ENCODE data around the gene SHMT2.

Gene SHMT2

DNA sequence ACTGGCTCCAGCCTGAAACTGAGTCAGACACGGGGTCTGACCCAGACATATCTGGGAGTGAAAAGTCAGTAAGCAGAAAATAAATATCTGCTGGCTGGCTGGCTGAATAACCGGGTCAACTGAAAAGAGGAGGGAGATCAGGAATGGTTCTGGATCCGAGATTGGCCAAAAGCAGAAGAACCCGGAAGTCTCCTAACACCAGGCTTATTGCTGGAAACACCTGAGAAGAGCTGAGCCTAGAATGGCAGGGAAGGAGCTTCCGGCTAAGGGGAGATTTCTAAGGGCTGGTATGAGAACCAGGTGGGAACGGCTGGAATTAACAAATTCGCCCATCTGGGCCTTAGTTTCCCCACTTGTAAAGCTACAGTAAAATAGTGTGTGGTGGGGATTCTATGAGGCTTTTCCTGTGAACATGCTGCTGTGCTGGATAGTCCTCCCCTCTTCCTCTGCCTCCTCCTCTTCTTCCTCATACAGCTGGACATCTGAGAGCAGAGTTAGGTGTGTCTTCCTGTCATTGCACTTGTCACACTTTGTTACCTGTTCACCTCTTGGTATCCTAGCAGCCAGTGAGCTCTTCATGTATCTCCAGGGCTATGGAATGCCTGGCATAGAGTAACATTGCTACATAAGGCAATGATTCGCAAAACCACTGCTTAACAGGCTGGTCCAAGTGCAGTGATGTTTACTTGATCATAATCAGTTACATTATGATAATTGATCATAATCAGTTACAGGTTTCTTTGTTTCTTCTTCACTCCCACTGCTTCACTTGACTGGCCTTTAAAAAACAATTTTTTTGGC lies 2.0 kb upstream of the SHMT2 start:
- no peak for DNase-seq (ENCODE audit: low read depth)

DNA sequence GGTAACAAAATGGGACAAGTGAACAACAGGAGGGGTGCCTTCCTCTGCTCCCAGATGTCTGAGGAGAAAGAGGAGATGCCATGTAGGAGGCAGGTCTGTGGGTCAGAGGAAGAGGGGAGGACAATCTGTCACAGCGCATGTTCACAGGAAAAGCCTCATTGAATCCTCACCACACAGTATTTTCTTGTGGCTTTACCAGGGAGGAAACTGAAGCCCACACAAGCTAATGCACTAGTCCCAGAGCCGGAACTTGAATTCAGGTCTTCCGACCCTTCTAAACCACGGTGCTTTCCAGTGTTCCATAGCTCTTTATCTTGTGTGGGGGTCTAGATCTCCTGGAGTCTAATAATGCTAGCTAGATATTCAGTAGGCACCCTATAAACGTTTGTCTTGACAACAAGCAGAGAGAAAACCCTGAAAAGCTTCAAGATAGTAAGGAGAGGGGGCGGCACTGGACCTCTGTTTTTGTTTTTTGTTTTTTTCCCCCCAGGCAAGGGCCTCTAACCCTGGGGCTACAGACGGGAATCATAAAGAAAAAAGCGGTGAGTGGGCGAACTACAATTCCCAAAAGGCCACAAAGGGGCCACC lies 371 bp upstream of the SHMT2 start:
- DNase-seq (ENCODE audit: low read depth) = no peak

DNA sequence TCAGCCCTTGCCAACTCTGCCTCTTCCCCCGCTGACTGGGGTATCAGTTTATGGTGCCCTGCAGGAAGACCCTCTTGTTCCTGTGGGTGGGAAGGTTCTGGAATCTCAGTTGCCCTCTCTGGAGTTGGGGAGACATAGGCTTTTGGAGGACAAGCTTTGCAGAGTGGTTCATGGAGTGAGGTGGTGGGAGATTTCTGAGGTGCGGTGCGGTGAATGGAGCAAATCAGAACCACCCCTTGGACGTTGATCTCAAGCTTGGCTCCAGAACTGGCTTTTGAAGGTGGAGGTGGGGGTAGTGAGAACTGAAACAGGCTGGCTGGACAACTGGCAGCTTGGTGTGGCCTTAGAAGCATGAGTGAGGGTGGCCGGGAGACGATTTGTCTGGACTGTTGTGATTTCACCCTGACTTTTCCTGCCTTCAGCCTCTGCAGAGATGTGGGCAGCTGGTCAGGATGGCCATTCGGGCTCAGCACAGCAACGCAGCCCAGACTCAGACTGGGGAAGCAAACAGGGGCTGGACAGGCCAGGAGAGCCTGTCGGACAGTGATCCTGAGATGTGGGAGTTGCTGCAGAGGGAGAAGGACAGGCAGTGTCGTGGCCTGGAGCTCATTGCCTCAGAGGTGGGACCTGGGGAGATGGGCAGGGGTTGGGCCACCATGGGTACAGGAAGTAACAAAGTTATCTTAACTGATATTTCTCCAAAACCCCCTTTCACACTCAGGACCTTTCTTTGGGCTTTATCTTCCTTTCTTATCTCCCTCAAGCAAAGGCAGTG lies 1.1 kb downstream of the SHMT2 start:
- DNase-seq (ENCODE audit: low read depth) = no peak

DNA sequence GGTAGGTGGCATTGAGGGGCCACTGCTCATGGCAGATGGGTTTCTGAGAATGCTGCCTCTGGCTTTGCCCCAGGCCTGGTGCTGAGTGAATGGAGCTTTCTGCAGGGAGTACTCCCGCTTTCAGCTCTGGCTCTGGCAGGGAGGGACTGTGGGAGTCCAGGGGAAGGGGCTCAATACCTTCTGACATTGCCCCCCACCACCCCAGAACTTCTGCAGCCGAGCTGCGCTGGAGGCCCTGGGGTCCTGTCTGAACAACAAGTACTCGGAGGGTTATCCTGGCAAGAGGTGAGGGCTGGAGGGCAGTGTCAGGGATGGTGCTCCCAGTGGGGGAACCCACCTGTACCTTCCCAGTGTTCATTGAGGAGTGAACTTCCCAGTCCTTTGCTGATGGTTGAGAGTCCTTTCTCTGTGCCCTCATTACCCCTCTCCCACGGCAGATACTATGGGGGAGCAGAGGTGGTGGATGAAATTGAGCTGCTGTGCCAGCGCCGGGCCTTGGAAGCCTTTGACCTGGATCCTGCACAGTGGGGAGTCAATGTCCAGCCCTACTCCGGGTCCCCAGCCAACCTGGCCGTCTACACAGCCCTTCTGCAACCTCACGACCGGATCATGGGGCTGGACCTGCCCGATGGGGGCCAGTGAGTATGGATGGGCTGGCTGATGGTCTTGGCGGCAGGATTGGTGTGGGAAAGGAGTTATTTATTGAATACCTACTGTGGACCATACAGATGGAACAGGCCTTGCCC lies 1.9 kb downstream of the SHMT2 start:
- DNase-seq (ENCODE audit: low read depth) = no peak

DNA sequence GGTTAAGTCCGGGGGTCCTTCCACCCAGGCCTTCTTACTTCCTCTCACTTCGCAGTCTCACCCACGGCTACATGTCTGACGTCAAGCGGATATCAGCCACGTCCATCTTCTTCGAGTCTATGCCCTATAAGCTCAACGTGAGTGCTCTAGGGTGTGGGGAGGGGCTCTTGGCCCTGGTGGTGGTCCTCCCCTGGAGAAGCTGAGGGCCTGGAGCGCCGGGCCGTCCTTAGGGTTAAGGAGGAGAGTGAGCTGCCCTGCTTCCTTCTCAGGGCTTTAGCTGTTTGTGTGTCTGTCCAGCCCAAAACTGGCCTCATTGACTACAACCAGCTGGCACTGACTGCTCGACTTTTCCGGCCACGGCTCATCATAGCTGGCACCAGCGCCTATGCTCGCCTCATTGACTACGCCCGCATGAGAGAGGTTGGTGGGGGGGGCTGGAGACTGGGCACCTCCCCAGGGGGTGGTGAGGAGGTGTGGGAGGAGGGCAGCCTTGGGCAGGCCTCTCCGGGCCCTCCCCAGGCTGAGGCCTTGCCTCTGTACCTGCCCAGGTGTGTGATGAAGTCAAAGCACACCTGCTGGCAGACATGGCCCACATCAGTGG lies 2.7 kb downstream of the SHMT2 start:
- DNase-seq (ENCODE audit: low read depth) = no peak

DNA sequence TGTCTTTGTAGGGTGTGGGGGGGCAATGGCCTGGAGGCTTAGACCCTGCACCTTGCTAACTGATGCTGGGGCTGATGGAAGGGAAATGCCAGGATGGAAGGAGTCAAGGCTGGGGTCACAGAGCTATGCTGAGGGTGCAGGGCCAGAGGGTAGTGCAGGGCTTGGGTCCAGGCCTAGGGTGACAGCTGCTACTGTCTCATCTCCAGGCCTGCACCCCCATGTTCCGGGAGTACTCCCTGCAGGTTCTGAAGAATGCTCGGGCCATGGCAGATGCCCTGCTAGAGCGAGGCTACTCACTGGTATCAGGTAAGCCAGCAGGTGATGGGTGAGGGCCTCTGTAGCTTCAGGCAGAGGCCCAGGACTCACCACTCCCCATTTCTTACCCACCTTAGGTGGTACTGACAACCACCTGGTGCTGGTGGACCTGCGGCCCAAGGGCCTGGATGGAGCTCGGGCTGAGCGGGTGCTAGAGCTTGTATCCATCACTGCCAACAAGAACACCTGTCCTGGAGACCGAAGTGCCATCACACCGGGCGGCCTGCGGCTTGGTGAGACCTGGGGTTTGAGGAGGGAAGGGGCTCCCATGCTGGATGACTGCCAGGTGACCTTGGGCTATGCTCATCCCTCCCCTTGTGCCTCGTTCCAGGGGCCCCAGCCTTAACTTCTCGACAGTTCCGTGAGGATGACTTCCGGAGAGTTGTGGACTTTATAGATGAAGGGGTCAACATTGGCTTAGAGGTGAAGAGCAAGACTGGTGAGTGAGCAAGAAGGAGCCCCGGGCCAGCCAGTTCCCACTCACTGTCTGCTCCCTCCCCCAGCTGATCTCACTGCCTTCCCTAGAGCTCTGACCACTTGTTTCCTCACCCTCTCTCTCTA lies 4.1 kb downstream of the SHMT2 start:
- DNase-seq (ENCODE audit: low read depth) = peak; percentile 51

DNA sequence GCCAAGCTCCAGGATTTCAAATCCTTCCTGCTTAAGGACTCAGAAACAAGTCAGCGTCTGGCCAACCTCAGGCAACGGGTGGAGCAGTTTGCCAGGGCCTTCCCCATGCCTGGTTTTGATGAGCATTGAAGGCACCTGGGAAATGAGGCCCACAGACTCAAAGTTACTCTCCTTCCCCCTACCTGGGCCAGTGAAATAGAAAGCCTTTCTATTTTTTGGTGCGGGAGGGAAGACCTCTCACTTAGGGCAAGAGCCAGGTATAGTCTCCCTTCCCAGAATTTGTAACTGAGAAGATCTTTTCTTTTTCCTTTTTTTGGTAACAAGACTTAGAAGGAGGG lies 4.7 kb downstream of the SHMT2 start:
- no peak for DNase-seq (ENCODE audit: low read depth)

DNA sequence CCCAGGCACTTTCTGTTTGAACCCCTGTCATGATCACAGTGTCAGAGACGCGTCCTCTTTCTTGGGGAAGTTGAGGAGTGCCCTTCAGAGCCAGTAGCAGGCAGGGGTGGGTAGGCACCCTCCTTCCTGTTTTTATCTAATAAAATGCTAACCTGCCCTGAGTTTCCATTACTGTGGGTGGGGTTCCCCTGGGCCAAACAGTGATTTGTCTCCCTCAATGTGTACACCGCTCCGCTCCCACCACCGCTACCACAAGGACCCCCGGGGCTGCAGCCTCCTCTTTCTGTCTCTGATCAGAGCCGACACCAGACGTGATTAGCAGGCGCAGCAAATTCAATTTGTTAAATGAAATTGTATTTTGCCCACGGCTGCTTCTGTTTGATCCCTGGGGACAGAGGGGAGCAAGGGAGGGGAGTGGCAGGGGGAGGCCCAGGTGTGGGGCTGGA lies 5.1 kb downstream of the SHMT2 start:
- no peak for DNase-seq (ENCODE audit: low read depth)

DNA sequence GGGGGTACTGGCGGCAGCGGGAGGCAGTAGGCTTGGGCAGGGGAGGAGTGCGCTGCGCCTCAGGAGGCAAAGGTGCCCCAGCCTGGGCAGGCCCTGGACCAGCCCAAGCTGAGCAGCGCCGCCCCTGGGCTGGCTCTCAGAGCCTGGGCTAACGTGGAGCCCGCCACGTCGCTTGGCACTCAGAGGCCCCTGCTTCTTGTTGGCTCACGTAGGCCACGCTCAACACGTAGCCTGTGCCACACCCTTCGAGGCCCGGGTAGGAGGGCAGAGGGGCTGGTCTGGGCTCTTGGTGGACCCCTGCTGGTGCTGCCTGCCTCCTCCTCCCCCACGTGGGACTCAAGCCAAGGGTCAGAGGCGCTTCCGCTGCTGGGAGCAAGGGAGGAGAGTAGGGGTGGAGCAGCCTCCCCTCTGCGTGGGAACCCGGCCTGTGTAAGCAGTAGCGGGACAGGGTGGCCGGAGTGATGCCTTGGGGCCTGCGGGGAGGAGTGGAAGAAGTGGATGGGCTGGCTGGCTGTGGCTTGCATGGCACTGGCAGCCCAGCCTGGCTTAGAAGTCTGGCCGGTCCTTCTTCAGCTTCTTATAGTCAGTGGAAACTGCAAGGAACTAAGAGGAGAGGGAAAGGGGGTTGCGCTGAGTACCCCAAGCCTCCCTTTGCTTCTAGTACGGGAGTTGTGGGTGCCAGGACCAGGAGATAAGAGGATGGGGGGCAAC lies 5.7 kb downstream of the SHMT2 start:
- peak; percentile 76 for DNase-seq (ENCODE audit: low read depth)

DNA sequence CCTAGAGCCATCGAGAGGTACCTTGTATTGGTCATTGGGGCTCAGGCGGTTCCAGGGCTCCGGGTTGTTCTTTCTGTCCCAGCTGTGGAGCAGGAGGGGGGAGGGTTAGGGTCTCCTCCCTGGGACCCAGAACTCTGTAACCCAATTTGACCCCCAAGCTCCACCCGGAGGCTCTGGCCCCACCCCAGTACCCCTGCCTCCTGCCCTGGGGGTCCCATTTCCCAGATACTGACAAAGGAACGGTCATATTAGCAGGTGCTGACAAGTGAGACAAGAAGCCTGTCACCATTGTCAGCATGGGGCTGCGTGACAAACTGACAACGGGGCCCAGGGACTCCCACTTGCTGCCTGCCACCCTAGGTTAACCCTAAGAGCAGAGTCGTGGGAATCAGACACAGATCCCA lies 6.2 kb downstream of the SHMT2 start:
- DNase-seq (ENCODE audit: low read depth) = no peak

DNA sequence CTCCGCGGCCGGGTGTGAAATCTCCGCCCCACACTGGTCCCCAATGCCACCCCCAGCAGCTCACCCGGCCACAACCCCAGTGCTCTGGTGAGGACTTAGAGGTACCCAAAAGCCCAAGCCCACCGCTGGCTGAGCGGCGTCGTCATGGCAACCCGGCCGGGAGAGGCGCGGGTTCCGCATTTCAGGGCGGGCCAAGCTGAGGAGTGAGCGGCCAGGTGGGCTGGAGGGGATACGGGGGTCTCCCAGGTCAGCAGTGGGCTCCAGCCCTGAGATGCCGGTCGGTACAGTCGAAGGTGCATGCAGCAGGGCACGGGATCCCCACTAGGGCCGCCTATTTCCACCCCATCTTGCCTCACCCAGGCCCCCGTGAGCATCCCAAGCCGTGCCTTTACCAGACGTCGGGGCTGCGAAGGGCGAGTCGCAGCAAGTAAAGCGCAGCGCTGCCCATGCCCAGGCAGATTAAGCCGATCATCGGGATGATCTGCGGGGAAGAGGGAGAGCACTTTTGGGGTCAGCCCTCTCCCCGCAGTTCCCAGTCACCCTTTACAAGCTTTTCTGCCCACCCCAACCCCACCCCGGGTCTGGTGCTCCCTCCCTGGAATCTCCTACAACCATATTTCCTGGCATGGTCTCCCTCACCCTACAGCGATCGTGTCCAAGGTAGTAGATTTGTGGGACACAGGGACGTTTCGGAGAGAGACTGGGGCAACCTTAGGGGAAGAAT lies 6.9 kb downstream of the SHMT2 start:
- no peak for DNase-seq (ENCODE audit: low read depth)

DNA sequence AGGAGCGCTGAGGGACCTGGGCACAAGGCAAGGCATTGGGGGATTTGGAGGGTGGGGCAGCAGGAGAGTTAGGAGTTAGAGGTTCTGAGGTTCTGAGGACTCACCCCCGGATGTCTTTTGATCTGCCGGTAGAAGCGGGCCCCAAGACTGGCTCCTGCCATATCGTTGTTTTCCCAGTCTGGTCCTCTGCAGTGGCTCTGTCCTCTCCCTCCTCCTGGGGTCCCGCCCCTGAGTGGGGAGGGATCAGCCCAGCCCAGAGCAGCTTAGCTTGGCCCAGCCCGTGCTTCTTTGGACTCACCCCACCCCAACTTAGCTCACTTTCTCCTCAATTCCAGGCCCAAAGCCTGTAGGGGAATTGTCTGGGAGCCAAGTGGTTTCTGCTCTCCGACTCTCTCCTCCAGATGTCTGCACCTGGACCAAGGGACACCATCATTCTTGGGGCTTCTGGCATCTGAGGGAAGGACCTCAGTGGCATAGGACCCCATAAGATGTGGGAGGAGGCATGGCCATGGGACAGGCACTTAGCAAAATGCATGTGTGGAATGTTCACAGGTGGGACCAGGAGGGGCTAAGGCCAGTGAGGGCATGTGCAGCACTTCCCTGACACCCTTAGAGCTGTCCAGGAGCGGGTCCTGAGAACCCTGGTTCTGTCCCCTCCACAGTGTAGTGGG lies 7.5 kb downstream of the SHMT2 start:
- peak; percentile 34 for DNase-seq (ENCODE audit: low read depth)

DNA sequence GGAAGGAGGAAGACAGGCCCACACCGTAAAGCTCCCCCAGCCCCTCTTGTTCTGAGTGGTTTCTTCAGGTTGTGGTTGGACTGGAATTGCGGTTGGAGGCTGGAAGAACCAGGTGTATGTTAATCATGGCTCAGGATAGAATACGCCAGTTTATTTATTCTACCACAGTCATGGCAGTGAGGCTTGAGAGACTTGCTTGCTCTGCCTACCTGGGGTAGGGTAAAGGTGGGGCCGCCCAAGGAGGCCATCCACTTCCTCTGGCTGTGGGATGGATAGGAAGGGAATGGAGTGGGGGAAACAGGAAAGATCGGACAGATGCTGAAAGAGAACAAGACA lies 8.1 kb downstream of the SHMT2 start:
- no peak for DNase-seq (ENCODE audit: low read depth)

DNA sequence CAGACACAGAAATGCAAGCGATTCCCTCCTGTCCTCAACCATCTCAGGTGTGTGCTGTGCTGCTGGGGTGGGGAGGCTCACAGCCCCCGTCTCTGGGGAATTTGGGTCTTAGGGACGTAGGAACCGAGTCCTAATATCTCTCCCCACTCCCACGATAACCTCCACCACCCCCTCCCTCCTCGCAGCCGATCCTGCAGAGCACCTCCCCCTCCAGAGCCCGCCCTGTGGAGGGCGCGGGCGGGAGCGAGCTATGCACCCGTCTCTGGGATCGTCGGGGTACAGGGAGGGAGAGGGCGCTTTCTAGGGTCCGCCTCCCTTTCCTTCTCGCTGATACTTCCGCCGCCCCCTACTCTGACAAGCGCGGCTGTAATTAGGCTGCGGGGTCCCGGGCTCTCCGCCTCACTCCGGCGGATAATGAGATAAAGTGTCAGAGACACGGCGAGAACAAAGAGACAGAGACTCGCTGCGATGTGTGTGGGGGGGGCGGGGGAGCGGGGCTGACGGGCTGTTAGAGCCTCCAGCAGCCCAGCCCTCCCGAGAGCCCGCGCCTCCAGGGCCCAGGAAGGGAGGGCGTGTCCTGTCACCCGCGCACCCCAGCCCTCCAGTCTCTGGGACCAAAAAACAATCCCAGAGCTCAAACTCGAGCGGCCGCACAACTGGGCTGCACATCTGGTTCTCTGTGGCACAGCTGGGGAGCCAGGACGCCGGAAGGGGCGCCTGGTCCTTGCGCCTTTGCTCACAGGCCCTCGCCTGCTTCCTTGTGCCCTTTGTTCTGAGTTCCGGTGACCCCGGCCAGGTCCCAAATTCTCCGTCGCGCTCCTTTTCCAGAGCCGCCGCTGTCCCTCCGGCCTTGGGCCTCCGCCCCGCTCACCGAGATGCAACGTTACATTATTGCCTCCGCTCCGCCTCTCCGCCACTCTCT lies 8.7 kb downstream of the SHMT2 start:
- no peak for DNase-seq (ENCODE audit: low read depth)

DNA sequence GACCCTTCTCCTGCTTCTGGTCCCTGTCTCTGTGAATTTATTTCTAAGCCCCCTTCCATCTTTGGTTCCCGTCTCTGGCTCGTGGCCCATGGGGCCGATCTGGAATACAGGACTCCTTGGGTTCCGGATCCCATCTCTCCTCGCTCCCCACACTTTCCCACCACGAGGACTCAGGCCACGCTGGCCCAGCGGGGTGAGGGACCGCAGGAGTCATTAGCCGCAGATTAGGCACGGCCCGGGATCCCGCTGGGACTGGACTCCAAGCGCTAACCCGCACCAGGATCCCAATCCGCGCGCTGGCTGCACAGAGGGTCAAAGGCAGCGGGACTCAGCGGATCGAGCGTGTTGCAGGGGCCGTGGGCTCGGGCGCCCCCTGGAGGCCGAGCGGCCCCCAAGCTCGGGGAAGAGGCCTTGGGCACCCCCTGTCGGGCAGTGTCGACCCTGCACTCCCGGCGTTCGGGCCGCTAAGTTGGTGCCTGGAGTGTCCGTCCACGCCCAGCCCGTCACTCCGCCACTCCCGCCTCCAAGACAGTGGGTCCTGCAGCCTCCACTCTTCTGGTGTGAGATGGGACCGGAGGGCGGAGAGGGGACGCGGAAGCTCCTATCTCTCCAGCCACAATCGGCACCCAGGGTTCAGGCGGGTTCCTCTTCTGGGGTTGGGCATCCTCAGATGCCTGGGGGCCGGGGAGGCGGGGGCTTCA lies 9.5 kb downstream of the SHMT2 start:
- peak; percentile 84 for DNase-seq (ENCODE audit: low read depth)

DNA sequence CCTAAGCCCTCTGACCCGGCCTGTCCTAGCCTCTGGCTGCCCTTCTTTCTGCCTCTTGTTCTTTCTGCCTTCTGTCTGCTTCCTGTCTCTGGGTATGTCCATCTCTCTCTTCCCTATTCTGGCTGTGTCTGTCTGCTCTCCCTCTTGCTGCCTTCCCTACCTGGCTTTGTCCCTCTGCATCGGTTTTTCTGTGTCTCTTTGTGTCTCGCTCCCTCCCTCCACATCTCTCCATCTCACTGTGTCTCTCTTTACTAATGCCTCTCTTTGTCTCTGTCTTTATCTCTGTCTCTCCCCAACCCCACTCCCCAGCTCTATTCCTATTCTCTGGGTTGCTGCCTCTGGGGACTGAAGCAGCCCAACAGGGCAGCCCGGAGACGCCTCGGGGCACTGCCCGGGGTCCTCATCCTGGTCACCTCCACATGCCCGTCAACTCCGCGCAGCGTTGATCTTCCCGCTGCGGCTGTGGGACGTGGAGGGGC lies 10.1 kb downstream of the SHMT2 start:
- no peak for DNase-seq (ENCODE audit: low read depth)
